Measurements from ENCODE around the gene KCNK17.

KCNK17 gene

DNA sequence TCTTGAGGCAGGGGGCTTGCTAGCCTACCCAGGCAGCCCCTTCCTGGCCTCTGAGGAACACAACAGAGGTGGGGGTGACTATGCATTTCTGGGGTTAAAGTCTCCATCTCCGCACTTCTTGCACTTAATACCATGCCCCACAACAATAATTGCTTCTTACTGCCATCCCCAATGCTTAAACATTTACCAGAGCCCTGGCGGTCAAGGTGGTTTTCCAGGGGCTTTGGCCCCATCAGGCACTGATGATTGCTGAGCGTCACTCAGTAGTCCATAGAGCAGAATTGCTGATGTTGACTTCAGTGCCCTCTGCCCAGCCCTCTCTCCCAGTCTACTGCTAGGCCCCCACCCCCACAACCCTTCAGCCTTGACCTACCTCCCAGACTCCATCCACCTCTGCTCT is 52.5 kb downstream of the KCNK17 start:
- TF ChIP-seq, protein P1, sequence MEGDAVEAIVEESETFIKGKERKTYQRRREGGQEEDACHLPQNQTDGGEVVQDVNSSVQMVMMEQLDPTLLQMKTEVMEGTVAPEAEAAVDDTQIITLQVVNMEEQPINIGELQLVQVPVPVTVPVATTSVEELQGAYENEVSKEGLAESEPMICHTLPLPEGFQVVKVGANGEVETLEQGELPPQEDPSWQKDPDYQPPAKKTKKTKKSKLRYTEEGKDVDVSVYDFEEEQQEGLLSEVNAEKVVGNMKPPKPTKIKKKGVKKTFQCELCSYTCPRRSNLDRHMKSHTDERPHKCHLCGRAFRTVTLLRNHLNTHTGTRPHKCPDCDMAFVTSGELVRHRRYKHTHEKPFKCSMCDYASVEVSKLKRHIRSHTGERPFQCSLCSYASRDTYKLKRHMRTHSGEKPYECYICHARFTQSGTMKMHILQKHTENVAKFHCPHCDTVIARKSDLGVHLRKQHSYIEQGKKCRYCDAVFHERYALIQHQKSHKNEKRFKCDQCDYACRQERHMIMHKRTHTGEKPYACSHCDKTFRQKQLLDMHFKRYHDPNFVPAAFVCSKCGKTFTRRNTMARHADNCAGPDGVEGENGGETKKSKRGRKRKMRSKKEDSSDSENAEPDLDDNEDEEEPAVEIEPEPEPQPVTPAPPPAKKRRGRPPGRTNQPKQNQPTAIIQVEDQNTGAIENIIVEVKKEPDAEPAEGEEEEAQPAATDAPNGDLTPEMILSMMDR (IDR thresholded peaks at IDR 0.05; ENCODE audit: low read depth, low read length, missing control alignments): no peak
- no peak overlapping the region for H3K4me3 ChIP-seq (ENCODE audit: low read depth, low read length)
- no peak for DNase-seq (ENCODE audit: low read depth)

GRCh38 chr6:39260953-39261352 is 53.3 kb downstream of the KCNK17 start:
- H3K4me3 ChIP-seq (ENCODE audit: low read depth, low read length): no peak overlapping the region
- no peak for DNase-seq (ENCODE audit: low read depth)
- TF ChIP-seq, protein P1 (IDR thresholded peaks at IDR 0.05; ENCODE audit: low read depth, low read length, missing control alignments): no peak

DNA sequence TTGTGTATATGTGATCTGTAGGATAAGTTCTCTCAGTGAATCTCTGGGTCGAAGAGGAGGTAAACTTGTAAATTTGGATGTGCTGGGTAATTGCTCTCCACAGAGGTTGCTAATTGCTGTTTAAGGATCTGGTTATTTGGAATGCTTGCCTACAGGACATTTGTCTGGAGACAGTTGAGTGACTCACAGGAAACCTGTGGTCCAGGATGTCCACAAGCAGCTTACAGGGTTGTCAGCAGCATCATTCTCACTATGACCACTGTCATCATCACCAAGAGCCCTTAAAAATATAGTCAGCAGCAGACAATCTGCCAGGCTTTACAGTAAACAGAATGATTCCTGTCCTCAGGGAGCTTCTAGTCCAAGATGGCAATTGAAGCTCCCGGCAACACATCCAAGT is 53.8 kb downstream of the KCNK17 start:
- TF ChIP-seq, protein P1 (IDR thresholded peaks at IDR 0.05; ENCODE audit: low read depth, low read length, missing control alignments): no peak
- no peak overlapping the region for H3K4me3 ChIP-seq (ENCODE audit: low read depth, low read length)
- DNase-seq (ENCODE audit: low read depth): no peak

DNA sequence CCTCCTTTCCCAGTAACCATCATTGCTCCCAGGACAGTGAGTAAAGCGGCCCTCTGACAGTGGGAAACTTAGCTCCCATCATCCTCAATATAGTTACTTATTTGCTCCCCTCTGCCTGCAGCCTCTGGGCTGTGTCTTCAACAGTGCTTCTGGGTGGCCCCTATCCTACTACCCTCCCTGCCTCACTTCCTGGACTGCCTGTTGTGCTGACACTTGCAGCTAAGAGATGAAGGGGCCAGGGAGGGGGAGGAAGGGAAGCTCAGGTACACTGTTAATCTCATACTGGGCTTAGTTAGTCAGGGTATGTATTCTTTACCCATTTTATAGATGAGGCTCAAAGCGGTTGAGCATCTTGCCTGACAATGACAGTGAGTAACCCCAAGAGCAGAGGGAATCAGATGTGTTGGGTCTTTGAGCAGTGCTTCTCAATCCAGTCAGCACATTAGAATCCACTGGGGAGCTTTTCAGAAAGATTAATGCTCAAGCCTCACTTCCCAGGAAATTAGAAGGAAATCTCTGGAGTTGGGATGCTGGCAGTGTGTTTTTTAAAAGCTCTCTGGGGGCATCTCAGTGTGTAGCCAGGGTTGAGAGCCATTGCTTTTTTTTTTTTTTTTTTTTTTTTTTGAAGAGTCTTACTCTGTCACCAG is 57.8 kb downstream of the KCNK17 start:
- TF ChIP-seq, protein P1 (IDR thresholded peaks at IDR 0.05; ENCODE audit: low read depth, low read length, missing control alignments): no peak
- no peak overlapping the region for H3K4me3 ChIP-seq (ENCODE audit: low read depth, low read length)
- no peak for DNase-seq (ENCODE audit: low read depth)

DNA sequence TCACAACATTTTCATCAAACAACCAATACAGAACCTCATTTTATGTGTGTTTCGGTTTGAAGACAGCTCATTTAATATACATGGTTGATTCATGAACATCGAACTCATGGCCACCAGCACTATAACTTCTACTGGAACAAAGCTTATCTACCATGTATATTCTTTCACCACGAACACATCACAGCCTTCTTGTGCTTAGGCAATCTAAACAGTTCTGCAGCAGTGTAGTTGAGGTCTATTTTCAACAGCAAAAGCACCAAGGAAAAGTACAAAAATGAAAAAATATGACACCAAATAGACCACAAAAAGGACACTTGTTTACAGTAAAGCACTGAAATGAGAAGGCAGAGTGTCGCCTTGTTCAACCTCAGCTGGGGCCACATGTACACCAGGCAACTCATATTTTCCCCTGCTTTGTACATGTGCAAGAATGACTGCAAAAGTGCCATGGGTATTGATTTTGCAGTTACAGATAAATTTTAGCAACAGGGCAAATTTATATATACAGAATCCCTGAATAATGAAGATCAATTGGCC is 59.2 kb downstream of the KCNK17 start:
- H3K4me3 ChIP-seq (ENCODE audit: low read depth, low read length): no peak overlapping the region

DNA sequence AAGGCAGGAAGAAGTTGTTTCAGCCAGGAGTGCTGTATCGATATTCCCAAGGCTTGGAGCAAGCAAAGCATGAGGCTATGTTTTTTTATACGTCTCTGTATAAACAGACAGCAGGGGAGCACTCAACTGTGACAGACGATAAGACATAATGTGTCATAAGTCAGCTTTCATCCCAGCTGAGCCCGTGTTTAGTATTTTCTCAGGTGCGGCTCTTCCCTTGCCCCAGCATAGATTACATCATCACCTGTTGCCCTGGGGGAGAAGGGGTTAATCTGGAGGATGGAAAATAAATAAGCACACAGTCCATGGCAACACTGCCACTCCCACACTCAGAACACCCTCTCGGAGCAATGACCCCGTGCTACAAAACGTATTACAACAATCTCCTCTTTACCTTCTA is 62.8 kb downstream of the KCNK17 start:
- DNase-seq (ENCODE audit: low read depth): no peak
- TF ChIP-seq, protein P1 (IDR thresholded peaks at IDR 0.05; ENCODE audit: low read depth, low read length, missing control alignments): no peak
- H3K4me3 ChIP-seq (ENCODE audit: low read depth, low read length): no peak overlapping the region

More for the DNA sequence above, 59.2 kb downstream of the KCNK17 start:
- DNase-seq (ENCODE audit: low read depth): no peak
- TF ChIP-seq, protein P1 (IDR thresholded peaks at IDR 0.05; ENCODE audit: low read depth, low read length, missing control alignments): no peak

DNA sequence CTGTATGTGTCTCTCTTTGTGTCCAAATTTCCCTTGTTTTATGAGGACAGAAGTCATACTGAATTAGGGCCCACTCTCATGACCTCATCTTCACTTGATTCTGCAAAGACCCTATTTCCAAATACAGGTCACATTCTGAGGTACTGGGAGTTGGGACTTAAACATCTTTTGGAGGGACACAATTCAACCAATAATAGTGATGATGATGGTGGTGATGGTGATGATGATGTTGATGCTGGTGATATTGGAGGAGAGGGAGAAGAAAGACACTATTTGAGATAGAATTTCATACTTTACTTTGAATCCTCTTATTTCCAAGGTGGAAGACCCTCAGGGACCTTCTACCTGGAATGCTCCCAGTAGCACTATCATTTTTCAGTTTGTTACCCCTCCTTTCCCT is 63.7 kb downstream of the KCNK17 start:
- H3K4me3 ChIP-seq (ENCODE audit: low read depth, low read length): no peak overlapping the region
- TF ChIP-seq, protein P1 (IDR thresholded peaks at IDR 0.05; ENCODE audit: low read depth, low read length, missing control alignments): no peak
- DNase-seq (ENCODE audit: low read depth): no peak

Data from GM12864 (cell line).